Suprapubic skin (tissue), 3 donors: ENCODE results near the gene MB21D2.

Source experiments
- CTCF ChIP-seq, 2 donors: fragments of 200-600 bp in 1 of 2; fragments of 450-650 bp in 1 of 2; sonication (generic) in 1 of 2; IDR thresholded peaks; one replicate each; pipeline ENCODE4 v1.5.1; 2016 to 2019; ENCODE audit warnings: antibody characterized with exemption in 2 of 2, mild to moderate bottlenecking in 1 of 2, moderate library complexity in 1 of 2
- POLR2A ChIP-seq, 2 donors: fragments of 450-650 bp; IDR thresholded peaks; one replicate each; pipeline ENCODE4 v1.6.1; 2017; ENCODE audit warnings: antibody characterized with exemption in 2 of 2, mild to moderate bottlenecking in 2 of 2, moderate library complexity in 2 of 2

- TF ChIP-seq CTCF (IDR thresholded peaks at IDR 0.05) (no peak), POLR2A (IDR thresholded peaks at IDR 0.05) (no peak)
Measured at GRCh38 chr3:192834428-192834827, 83.2 kb downstream of the MB21D2 start.
